GM10847 (cell line): ENCODE data around the gene TRABD.

Experiments
- POLR2A ChIP-seq: IDR thresholded peaks from 2 replicates; pipeline ENCODE4 v1.6.1; 2011; ENCODE audit not compliant: insufficient read length; ENCODE audit errors: extremely low read depth

The TRABD gene

GRCh38 chr22:50246242-50247175 lies 60.8 kb downstream of the TRABD start:
- no peak for TF ChIP-seq POLR2A

GRCh38 chr22:50247748-50248147 lies 62.0 kb downstream of the TRABD start:
- TF ChIP-seq POLR2A, result no peak

GRCh38 chr22:50248196-50249081 lies 62.7 kb downstream of the TRABD start:
- no peak for TF ChIP-seq POLR2A
